ENCODE results near the gene CLTB.

CLTB gene

DNA sequence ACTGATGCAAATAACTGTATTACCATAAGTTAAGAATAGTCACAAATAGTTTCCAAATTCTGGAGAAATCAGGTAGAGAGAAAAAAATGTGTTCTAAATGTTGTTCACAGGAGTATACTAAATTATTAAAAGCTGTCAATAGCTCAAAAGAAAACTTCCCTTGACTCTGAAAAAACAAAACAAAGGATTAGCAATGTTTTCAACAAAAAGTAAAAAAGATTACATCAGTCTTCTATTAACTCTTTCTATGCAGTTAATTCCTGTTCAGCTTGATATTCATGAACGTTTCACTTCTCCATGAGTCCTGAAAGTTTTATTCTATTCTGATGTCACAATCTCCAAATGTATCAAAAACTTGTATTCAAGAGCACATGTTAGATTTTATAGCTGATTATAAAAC lies 9.5 kb upstream of the CLTB start:
- H3K27ac ChIP-seq, result no peak overlapping the region
- no peak for TF ChIP-seq ZFX (IDR thresholded peaks at IDR 0.05; ENCODE audit: borderline replicate concordance)
- TF ChIP-seq, protein P1, sequence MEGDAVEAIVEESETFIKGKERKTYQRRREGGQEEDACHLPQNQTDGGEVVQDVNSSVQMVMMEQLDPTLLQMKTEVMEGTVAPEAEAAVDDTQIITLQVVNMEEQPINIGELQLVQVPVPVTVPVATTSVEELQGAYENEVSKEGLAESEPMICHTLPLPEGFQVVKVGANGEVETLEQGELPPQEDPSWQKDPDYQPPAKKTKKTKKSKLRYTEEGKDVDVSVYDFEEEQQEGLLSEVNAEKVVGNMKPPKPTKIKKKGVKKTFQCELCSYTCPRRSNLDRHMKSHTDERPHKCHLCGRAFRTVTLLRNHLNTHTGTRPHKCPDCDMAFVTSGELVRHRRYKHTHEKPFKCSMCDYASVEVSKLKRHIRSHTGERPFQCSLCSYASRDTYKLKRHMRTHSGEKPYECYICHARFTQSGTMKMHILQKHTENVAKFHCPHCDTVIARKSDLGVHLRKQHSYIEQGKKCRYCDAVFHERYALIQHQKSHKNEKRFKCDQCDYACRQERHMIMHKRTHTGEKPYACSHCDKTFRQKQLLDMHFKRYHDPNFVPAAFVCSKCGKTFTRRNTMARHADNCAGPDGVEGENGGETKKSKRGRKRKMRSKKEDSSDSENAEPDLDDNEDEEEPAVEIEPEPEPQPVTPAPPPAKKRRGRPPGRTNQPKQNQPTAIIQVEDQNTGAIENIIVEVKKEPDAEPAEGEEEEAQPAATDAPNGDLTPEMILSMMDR (IDR thresholded peaks at IDR 0.05), result no peak

DNA sequence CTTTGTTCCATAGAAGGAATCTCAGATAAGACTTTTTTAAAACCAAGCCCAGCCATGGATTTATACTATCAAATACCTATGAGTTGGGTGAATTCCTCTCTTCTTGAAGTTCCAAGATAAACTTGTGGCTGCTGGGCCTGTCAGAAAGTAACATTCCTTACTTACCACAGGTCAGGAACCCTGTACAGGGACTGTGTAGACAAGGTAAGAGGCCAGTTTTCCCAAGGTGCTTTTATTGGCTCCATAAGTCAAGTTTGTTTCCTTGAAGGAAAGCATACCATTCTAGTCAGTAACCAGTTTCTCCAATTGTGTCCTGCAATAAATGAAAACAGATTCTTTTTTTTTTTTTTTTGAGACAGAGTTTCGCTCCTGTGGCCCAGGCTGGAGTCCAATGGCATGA lies 8.8 kb upstream of the CLTB start:
- TF ChIP-seq, protein P1 (IDR thresholded peaks at IDR 0.05), result no peak
- no peak for TF ChIP-seq ZFX (IDR thresholded peaks at IDR 0.05; ENCODE audit: borderline replicate concordance)
- H3K27ac ChIP-seq, result no peak overlapping the region

DNA sequence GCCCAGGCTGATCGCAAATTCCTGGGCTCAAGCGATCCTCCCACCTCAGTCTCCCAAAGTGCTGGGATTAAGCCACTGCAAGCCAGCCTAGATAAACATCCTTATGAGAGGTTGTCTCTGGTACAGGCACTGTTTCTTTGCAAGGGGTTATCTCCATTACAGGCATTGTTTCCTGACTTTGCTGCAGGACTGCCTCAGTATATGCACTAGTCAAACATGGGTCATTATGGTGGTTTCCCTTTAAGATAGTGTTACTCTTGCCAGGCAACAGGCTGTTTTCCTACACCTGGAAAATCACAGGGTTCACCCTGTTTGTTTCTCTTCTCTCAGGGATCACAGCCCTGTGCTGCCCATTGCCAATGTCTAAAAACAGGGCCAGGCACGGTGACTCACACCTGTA lies 7.8 kb upstream of the CLTB start:
- TF ChIP-seq, protein P1 (IDR thresholded peaks at IDR 0.05), result no peak
- no peak for TF ChIP-seq ZFX (IDR thresholded peaks at IDR 0.05; ENCODE audit: borderline replicate concordance)
- no peak overlapping the region for H3K27ac ChIP-seq

DNA sequence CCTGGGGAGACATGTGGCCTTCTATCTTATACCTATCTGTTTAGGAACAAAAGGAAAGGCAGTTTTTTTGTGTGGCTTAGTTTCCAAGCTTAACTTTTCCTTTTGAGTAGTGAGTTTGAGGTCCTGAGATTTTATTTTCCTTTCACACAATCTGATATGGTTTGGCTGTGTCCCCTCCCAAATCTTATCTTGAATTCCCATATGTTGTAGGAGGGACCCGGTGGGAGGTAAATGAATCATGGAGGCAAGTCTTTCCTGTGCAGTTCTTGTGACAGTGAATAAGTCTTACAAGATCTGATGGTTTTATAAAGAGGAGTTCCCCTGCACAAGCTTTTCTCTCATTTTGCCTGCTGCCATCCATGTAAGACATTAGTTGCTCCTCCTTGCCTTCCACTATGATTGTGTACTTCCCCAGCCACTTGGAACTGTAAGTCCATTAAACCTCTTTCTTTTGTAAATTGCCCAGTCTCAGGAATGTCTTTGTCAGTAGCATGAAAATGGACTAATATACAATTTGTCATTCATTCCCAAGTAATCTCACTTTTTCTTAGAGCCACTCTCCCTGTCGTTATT lies 4.7 kb upstream of the CLTB start:
- TF ChIP-seq, protein P1 (IDR thresholded peaks at IDR 0.05), result no peak
- TF ChIP-seq ZFX (IDR thresholded peaks at IDR 0.05; ENCODE audit: borderline replicate concordance), result no peak
- H3K27ac ChIP-seq, result no peak overlapping the region

DNA sequence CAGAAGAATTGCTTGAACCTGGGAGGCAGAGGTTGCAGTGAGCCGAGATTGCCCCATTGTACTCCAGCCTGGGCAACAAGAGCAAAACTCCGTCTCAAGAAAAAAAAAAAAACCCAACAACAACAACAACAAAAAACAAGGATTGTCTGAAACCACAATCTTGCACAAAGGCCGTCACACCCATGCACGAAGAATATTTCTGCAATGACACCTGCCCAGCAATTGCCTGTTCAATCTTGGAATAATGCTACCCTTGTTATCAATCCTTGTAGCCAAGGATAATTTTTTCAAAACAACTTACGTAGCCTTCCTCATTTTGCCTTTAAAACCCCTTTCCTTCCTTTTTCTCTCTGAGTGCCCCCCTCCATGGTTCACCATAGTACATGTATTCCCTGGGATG lies 3.7 kb upstream of the CLTB start:
- H3K27ac ChIP-seq, result no peak overlapping the region
- TF ChIP-seq, protein P1 (IDR thresholded peaks at IDR 0.05), result no peak
- TF ChIP-seq ZFX (IDR thresholded peaks at IDR 0.05; ENCODE audit: borderline replicate concordance), result no peak

DNA sequence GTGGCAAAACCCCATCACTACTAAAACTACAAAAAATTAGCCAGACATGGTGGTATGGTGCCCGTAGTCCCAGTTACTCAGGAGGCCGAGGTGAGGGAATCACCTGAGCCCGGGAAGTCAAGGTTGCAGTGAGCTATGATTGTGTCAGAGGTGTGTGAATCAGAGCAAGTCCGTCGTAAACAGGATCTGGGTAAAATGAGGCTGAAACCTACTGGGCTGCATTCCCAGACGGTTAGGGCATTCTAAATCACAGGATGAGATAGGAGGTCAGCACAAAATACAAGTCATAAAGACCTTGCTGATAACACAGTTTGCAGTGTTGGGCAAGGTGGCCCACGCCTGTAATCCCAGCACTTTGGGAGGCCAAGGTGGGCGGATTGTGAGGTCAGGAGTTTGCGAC lies 1.9 kb upstream of the CLTB start:
- TF ChIP-seq ZFX (IDR thresholded peaks at IDR 0.05; ENCODE audit: borderline replicate concordance), result no peak
- TF ChIP-seq, protein P1 (IDR thresholded peaks at IDR 0.05), result no peak

DNA sequence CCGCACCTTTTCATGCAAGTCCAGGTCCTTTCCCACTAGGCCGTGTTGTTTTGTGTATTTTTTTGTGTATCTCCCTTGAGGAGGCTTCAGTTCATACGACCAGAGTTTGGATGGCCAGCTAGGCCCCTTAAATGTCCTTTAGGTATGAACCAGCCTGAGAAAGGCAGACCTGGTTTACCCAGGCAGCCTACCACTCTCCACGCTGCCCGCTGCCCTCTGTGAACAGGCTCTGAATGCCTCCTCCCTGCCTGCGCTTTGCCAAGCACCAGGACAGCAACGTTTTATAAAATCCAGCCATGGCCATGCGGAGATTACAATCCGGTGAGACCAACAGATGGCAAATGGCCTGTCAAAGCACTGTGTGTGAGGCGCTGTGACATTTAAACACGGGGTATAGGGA lies 626 bp upstream of the CLTB start:
- TF ChIP-seq ZFX (IDR thresholded peaks at IDR 0.05; ENCODE audit: borderline replicate concordance), result no peak
- TF ChIP-seq, protein P1 (IDR thresholded peaks at IDR 0.05), result no peak
- peak overlapping the region; percentile 78 for H3K27ac ChIP-seq

More for the DNA sequence above, 1.9 kb upstream of the CLTB start:
- no peak overlapping the region for H3K27ac ChIP-seq
